ENCODE measurements around the gene PPP3CA.
A peak's percentile ranks its signal among the peaks of the same experiment; 100 is the strongest.

DNA sequence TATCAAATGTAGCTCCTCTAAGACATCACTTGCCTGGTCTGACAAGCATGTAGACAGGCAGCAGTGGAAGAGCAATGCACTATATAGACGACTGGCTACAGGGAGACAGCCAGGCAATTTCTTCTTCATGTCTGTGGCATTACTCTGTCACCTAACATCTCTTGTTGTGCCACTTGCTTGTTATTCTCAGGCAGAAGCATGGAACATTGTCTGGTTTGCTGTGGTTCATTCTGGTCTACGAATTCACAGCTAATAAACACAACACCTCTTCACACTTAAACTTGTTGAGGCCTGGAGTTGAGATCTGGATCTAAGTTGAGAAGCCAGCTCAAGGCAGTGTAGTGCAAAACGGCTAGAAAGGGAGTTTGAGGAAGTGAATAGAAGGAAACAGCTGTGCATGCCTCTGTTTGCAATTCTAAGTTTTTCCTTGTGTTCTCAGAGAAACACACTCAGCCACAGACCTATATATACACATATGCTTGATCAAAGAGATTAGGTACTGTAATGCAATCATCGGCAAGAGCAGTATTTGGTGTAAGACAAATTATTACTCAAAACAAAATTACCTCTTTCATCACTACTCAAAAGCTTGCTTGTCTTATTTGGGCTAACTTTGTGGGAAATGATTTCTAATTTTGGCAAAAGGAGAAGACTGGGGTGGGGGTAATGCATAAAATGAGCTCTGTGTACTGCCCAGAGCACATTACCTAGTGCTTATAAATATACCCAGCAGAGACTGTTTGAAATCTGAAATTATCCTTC is 243.8 kb downstream of the PPP3CA start:
- TF ChIP-seq, protein P1, sequence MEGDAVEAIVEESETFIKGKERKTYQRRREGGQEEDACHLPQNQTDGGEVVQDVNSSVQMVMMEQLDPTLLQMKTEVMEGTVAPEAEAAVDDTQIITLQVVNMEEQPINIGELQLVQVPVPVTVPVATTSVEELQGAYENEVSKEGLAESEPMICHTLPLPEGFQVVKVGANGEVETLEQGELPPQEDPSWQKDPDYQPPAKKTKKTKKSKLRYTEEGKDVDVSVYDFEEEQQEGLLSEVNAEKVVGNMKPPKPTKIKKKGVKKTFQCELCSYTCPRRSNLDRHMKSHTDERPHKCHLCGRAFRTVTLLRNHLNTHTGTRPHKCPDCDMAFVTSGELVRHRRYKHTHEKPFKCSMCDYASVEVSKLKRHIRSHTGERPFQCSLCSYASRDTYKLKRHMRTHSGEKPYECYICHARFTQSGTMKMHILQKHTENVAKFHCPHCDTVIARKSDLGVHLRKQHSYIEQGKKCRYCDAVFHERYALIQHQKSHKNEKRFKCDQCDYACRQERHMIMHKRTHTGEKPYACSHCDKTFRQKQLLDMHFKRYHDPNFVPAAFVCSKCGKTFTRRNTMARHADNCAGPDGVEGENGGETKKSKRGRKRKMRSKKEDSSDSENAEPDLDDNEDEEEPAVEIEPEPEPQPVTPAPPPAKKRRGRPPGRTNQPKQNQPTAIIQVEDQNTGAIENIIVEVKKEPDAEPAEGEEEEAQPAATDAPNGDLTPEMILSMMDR (IDR thresholded peaks at IDR 0.05; ENCODE audit: low read depth, low read length), result no peak
- no peak for TF ChIP-seq POLR2A (IDR thresholded peaks at IDR 0.05; ENCODE audit: extremely low read depth, insufficient read length)
- peak; percentile 50 for TF ChIP-seq MYC (IDR thresholded peaks at IDR 0.05; ENCODE audit: low read depth, low read length)
- peak; percentile 33; the same call in 1 of the 2 replicates for TF ChIP-seq MAX (IDR thresholded peaks at IDR 0.05; ENCODE audit: low read depth, low read length)

Measured in NB4 (cell line).